Activated T-helper 1 cell treated with anti-CD3 and anti-CD28 coated beads, Interleukin-12 subunit alpha, Interleukin-12 subunit beta, Interleukin-2, Interleukin-4 antibody, amounts not matched to agents 30 ng/mL and 10 ng/mL and 1 ng/mL, durations not matched to agents 14 hours and 24 hours and 36 hours (primary cell): ENCODE measurements around the gene UBE2R2. TPM values are rescaled to one million over a fixed set of nuclear protein-coding genes. Genes with fewer than 3 reads are reported as not detected.
"Not testable (repeated sequence)": the region's sequence is repeated elsewhere in the genome, so short reads cannot be mapped to it uniquely, and the experiment has no call there.

Experiments
- DNase-seq: peaks from one replicate; pipeline ENCODE4 v3.0.0; 2021; ENCODE audit warnings: low spot score
- H3K27ac Mint-ChIP-seq: one replicate; pipeline ENCODE4 v1.8.0; 2021; ENCODE audit warnings: mild to moderate bottlenecking, mixed read lengths
- H3K27me3 Mint-ChIP-seq: one replicate; pipeline ENCODE4 v1.8.0; 2022; ENCODE audit warnings: mild to moderate bottlenecking, moderate library complexity, mixed read lengths; ENCODE audit not compliant: insufficient read depth
- H3K36me3 Mint-ChIP-seq: one replicate; pipeline ENCODE4 v1.8.0; 2021; ENCODE audit warnings: low read depth, mixed read lengths
- H3K4me1 Mint-ChIP-seq: one replicate; pipeline ENCODE4 v1.8.0; 2021; ENCODE audit warnings: low read depth, mixed read lengths
- H3K4me3 Mint-ChIP-seq: one replicate; pipeline ENCODE4 v1.8.0; 2021; ENCODE audit warnings: mild to moderate bottlenecking, moderate library complexity, mixed read lengths
- H3K9me3 Mint-ChIP-seq: one replicate; pipeline ENCODE4 v1.8.0; 2021; ENCODE audit warnings: mixed read lengths
- intact Hi-C: fragments of 100-400 bp; cut with micrococcal nuclease; formaldehyde crosslinking; loops from one replicate; pipeline ENCODE4 v1.15.1; 2024
- total RNA-seq: library from RNA; stranded (reverse); gene quantifications from 2 replicates; pipeline ENCODE4 v1.2.3, GENCODE V29; 2022

The UBE2R2 gene
- total RNA-seq, 1 donor from 2014 or later = 40.0 TPM

GRCh38 chr9:33807156-33807555, 9.8 kb upstream of the UBE2R2 start:
- intact Hi-C loops, H3K36me3 Mint-ChIP-seq, H3K27ac Mint-ChIP-seq, H3K9me3 Mint-ChIP-seq, H3K4me3 Mint-ChIP-seq, DNase-seq, H3K4me1 Mint-ChIP-seq: not testable (repeated sequence)
- H3K27me3 Mint-ChIP-seq = peaks cover 17% of the 10 kb centered on the region

GRCh38 chr9:33808979-33809322, 8.0 kb upstream of the UBE2R2 start:
- H3K27me3 Mint-ChIP-seq, DNase-seq, H3K9me3 Mint-ChIP-seq, intact Hi-C loops, H3K4me1 Mint-ChIP-seq, H3K27ac Mint-ChIP-seq, H3K4me3 Mint-ChIP-seq, H3K36me3 Mint-ChIP-seq: not testable (repeated sequence)

DNA sequence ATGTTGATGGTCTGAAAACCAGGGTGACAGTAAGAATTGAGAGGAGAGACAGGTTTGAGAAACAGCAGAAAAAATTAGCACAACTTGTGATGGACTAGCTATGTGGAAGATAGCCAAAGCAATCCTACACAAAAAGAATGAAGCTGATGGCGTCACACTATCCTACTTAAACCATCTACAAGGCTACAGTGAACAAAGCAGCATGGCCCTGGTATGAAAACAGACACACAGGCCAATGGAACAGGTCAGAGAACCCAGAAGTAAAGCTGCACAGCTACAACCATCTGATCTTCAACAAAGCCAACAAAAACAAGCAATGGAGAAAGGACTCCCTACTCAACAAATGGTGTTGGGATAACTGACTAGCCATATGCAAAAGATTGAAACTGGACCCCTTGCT, 7.5 kb upstream of the UBE2R2 start:
- no peak overlapping the region for H3K4me3 Mint-ChIP-seq
- intact Hi-C loops = no loop called here
- H3K27me3 Mint-ChIP-seq = peaks cover 8% of the 10 kb centered on the region
- no peak overlapping the region for H3K27ac Mint-ChIP-seq
- no peaks in the 10 kb centered on the region for H3K36me3 Mint-ChIP-seq
- DNase-seq = no peak
- H3K4me1 Mint-ChIP-seq = peaks cover 10% of the 10 kb centered on the region
- H3K9me3 Mint-ChIP-seq = no peaks in the 10 kb centered on the region

DNA sequence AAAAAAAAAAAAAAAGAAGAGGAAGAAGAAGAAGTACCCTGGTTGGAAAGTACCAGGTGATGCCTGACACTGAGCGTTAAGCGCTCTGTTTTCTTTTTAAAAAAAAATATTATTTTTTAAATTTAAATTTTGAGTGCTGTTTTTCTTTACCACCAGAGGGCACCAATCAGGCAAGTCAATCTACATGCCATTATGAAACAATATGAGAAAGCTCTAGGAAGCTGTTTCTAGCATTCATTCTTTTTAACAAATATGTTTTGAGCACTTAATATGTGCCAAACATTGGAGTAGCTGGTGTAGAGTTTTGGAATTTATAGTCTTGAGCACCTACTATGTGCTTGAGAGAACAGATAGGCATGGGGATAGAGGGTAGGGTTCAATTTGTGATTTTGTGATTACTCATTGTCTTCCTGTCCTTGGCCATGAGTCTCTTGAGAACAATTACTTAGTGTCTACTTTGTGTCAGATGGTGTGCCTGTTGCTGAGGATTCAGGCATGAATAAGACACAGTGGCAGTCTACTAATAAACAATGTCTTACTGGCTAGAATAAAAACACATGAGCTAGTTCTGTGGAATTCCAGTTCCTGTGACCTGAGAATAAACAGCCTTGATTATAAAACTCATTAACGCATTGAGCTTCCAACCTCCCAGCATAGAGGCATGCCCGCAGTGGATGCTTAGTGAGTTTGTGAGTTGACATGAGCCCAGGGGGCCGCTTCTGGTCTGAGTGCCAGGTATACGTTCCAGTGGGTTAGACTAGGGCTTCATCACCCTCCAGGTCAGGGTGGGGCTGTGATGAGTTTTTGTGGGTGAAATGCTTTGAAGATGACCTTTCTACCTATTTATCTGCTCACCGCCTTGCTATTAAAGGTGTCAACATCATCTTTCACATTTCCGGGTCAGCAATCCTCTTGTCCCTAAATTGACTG, 3.0 kb upstream of the UBE2R2 start:
- H3K4me3 Mint-ChIP-seq = no peak overlapping the region
- peaks cover 8% of the 10 kb centered on the region for H3K27me3 Mint-ChIP-seq
- no peak for DNase-seq
- H3K27ac Mint-ChIP-seq = peak overlapping the region; percentile 58
- intact Hi-C loops = loop anchor here (1.0 to 5.0 kb wide), 3 partner anchors 38 to 260 kb away; no protein-coding TSS in a partner anchor
- peaks cover 5% of the 10 kb centered on the region for H3K36me3 Mint-ChIP-seq
- H3K4me1 Mint-ChIP-seq = peaks cover 35% of the 10 kb centered on the region
- no peaks in the 10 kb centered on the region for H3K9me3 Mint-ChIP-seq

GRCh38 chr9:33815781-33816180, 1.2 kb upstream of the UBE2R2 start:
- peaks cover 5% of the 10 kb centered on the region for H3K27me3 Mint-ChIP-seq
- no peak for DNase-seq
- H3K9me3 Mint-ChIP-seq = no peaks in the 10 kb centered on the region
- peaks cover 50% of the 10 kb centered on the region for H3K4me1 Mint-ChIP-seq
- H3K36me3 Mint-ChIP-seq = peaks cover 9% of the 10 kb centered on the region
- H3K4me3 Mint-ChIP-seq = peak overlapping the region; percentile 85
- intact Hi-C loops = loop anchor here (1.0 to 5.0 kb wide), 8 partner anchors 66 to 1263 kb away; partner anchors contain the start of genes DCAF12, DNAJA1, NFX1 and SMIM27
- peak overlapping the region; percentile 98 for H3K27ac Mint-ChIP-seq

- H3K4me3 Mint-ChIP-seq = peak overlapping the region; percentile 93
- peaks cover 56% of the 10 kb centered on the region for H3K4me1 Mint-ChIP-seq
- peak; percentile 54 for DNase-seq
- no peaks in the 10 kb centered on the region for H3K9me3 Mint-ChIP-seq
- H3K27ac Mint-ChIP-seq = peak overlapping the region; percentile 76
- peaks cover 9% of the 10 kb centered on the region for H3K36me3 Mint-ChIP-seq
- H3K27me3 Mint-ChIP-seq = no peaks in the 10 kb centered on the region
- intact Hi-C loops = loop anchor here (1.0 to 5.0 kb wide), 8 partner anchors 232 to 1265 kb away; partner anchors contain the start of genes DNAI1, DNAJA1, FAM219A and NFX1
These were observed 587 bp downstream of the UBE2R2 start for GRCh38 chr9:33817327-33818166.

DNA sequence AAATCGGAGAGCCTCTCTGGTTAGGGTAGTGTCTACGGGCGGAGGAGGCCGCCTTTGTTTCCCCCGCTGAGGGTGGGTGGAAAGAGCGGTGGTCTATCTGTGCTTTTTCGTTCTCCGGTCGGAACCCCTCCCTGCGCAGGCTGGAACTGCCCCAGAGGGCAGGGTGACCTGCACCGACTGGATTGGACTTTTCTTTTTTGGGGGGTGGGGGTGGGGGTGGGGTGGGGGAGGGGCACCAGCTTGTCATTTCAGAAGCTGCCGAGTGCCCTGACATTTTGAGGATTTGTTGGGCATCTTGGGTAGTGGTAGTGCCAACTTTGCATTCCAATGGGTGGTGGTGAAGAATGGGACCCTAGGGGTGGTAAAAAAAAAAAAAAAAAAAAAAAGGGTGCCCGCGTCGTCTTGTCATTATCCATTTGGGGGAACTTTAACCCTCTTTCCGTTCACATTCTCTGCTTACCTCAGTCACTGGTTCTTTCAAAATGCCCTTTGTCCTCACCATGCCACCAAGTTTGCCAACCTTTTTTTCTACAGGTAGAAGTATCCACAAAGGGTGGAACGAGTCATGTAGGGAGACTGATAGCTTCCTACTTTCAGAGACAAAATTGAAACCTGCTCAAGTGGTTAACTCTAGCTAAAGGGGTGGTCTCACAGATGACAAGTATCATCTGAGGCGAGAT, 1.3 kb downstream of the UBE2R2 start:
- no peak for DNase-seq
- H3K4me1 Mint-ChIP-seq = peaks cover 56% of the 10 kb centered on the region

GRCh38 chr9:33818847-33819500, 2.0 kb downstream of the UBE2R2 start:
- Mint-ChIP-seq H3K27me3 (no peaks in the 10 kb centered on the region), H3K27ac (peak overlapping the region; percentile 76), H3K4me3 (peak overlapping the region; percentile 93), H3K9me3 (no peaks in the 10 kb centered on the region), H3K4me1 (peaks cover 52% of the 10 kb centered on the region), H3K36me3 (peaks cover 12% of the 10 kb centered on the region)
- intact Hi-C loops = loop anchor here (1.0 to 5.0 kb wide), 6 partner anchors 17 to 1267 kb away; partner anchors contain the start of genes DNAI1, DNAJA1, FAM219A and NFX1
- DNase-seq = no peak

More for the DNA sequence above, 1.3 kb downstream of the UBE2R2 start:
- peak overlapping the region; percentile 93 for H3K4me3 Mint-ChIP-seq
- H3K27ac Mint-ChIP-seq = peak overlapping the region; percentile 76
- H3K9me3 Mint-ChIP-seq = no peaks in the 10 kb centered on the region
- peaks cover 9% of the 10 kb centered on the region for H3K36me3 Mint-ChIP-seq
- no peaks in the 10 kb centered on the region for H3K27me3 Mint-ChIP-seq
- intact Hi-C loops = loop anchor here (2.0 to 5.0 kb wide), 5 partner anchors 526 to 1266 kb away; partner anchors contain the start of genes DNAI1, DNAJA1, FAM219A and NFX1

DNA sequence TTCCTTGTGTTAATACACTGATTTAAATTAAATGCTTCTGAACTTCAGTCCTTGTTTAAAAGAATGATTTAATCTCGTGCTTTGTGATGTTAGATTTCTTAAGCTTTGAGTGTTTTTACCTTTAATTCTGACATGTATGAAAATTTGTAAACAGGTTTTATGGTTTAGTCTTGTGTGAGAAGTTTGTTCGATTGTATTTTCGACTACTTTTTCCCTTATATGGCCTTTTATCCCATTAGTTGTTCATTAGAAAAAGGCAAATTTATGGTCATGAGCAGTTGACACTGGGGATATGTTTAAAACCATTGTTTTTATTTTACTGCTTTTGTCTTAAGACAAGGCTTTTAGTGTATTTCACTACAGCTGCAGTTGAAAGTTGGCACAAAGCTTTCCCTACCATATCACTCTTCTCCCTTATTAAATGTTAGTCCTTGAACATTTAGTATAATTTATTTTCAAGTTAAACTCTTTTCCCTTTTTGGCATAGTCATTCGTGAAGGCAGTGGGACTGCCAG, 3.3 kb downstream of the UBE2R2 start:
- Mint-ChIP-seq H3K27ac (peak overlapping the region; percentile 48), H3K27me3 (no peaks in the 10 kb centered on the region), H3K4me1 (peaks cover 39% of the 10 kb centered on the region), H3K4me3 (peak overlapping the region; percentile 93), H3K9me3 (no peaks in the 10 kb centered on the region), H3K36me3 (peaks cover 13% of the 10 kb centered on the region)
- no peak for DNase-seq
- intact Hi-C loops = no loop called here

GRCh38 chr9:33823801-33824200, 6.8 kb downstream of the UBE2R2 start:
- H3K9me3 Mint-ChIP-seq = no peaks in the 10 kb centered on the region
- peaks cover 23% of the 10 kb centered on the region for H3K4me1 Mint-ChIP-seq
- intact Hi-C loops = no loop called here
- no peak overlapping the region for H3K4me3 Mint-ChIP-seq
- peaks cover 10% of the 10 kb centered on the region for H3K36me3 Mint-ChIP-seq
- no peak overlapping the region for H3K27ac Mint-ChIP-seq
- DNase-seq = no peak
- H3K27me3 Mint-ChIP-seq = no peaks in the 10 kb centered on the region

- H3K27ac Mint-ChIP-seq, H3K4me3 Mint-ChIP-seq, intact Hi-C loops, H3K9me3 Mint-ChIP-seq, H3K4me1 Mint-ChIP-seq, DNase-seq, H3K27me3 Mint-ChIP-seq, H3K36me3 Mint-ChIP-seq: not testable (repeated sequence)
These were observed 10.3 kb downstream of the UBE2R2 start for GRCh38 chr9:33827285-33827684.
